Upper lobe of left lung (tissue), 4 donors: Measurements from ENCODE around the gene LYSET.

Experiments used
- POLR2A ChIP-seq, 4 donors: fragments of 450-650 bp; IDR thresholded peaks; one replicate each; pipeline ENCODE4 v1.5.1; 2016 to 2017; ENCODE audit warnings: antibody characterized with exemption in 4 of 4, mild to moderate bottlenecking in 2 of 4
- POLR2AphosphoS5 ChIP-seq, 2 donors: sonication (generic); formaldehyde crosslinking; IDR thresholded peaks; one replicate each; pipeline ENCODE4 v1.5.1; 2017; ENCODE audit warnings: antibody characterized with exemption in 2 of 2
- TF ChIP-seq, protein P1 (sequence below), 6 experiments: fragments of 450-650 bp in 4 of 6; fragments of 200-600 bp in 2 of 6; sonication (generic) in 2 of 6; IDR thresholded peaks; one replicate each; pipeline ENCODE4 v1.5.1; 2016 to 2019; ENCODE audit warnings: antibody characterized with exemption in 6 of 6

DNA sequence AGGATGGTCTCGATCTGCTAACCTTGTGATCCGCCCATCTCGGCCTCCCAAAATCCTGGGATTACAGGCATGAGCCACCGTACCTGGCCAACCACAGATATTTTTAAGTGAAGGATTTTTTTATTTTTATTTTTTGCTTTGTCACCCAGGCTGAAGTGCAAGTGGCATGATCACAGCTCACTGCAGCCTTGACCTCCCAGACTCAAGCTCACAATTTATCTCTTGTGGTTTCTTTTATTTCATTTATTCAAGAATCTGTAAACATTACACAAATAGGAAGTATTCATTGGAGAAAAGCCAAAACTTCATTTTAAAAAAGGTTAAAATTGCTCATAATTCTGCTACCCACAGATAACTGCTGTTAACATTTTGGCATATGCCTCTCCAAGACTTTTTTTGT lies 13.7 kb upstream of the LYSET start:
- TF ChIP-seq, protein P1, sequence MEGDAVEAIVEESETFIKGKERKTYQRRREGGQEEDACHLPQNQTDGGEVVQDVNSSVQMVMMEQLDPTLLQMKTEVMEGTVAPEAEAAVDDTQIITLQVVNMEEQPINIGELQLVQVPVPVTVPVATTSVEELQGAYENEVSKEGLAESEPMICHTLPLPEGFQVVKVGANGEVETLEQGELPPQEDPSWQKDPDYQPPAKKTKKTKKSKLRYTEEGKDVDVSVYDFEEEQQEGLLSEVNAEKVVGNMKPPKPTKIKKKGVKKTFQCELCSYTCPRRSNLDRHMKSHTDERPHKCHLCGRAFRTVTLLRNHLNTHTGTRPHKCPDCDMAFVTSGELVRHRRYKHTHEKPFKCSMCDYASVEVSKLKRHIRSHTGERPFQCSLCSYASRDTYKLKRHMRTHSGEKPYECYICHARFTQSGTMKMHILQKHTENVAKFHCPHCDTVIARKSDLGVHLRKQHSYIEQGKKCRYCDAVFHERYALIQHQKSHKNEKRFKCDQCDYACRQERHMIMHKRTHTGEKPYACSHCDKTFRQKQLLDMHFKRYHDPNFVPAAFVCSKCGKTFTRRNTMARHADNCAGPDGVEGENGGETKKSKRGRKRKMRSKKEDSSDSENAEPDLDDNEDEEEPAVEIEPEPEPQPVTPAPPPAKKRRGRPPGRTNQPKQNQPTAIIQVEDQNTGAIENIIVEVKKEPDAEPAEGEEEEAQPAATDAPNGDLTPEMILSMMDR (IDR thresholded peaks at IDR 0.05) = no peak
- TF ChIP-seq POLR2A (IDR thresholded peaks at IDR 0.05) (no peak), POLR2AphosphoS5 (IDR thresholded peaks at IDR 0.05) (no peak)
